Measurements from ENCODE around the gene SFXN5. TPM values are rescaled to one million over a fixed set of nuclear protein-coding genes. Genes with fewer than 3 reads are reported as not detected.

Gene SFXN5
- polyA plus RNA-seq, 1 donor (not counting 4 experiments of a cell fraction or from before 2014, with no cell fraction given): 6.3 TPM

- no peak for TF ChIP-seq EZH2 (IDR thresholded peaks at IDR 0.05; ENCODE audit: low read length)
- peak in 2 of 3 experiments; percentile 9 to 19 for TF ChIP-seq CTCF (optimal IDR thresholded peaks at IDR 0.05 in 1 of 3, IDR thresholded peaks at IDR 0.05 in 1 of 3, conservative IDR thresholded peaks at IDR 0.05 in 1 of 3; ENCODE audit: extremely low read depth in 1 of 3, insufficient read depth in 2 of 3, low read length in 3 of 3)
- Histone ChIP-seq H4K20me1 (ENCODE audit: control insufficient read depth, extremely low read depth, insufficient read depth, low read length) (peaks cover 3% of the 10 kb centered on the region), H3K4me1 (ENCODE audit: control insufficient read depth, extremely low read depth, insufficient read depth, low read length) (peaks cover 4% of the 10 kb centered on the region), H3K79me2 (ENCODE audit: control insufficient read depth, insufficient read depth, low read length) (no peaks in the 10 kb centered on the region), H3K9me3 (ENCODE audit: control insufficient read depth, low read depth, low read length) (no peaks in the 10 kb centered on the region), H3K27ac (ENCODE audit: control insufficient read depth, insufficient read depth, low read length) (no peak overlapping the region), H2AFZ (ENCODE audit: control insufficient read depth, low read length) (no peak overlapping the region), H3K9ac (ENCODE audit: control insufficient read depth, extremely low read depth, insufficient read depth, low read length) (no peak overlapping the region), H3K9me1 (ENCODE audit: control insufficient read depth, extremely low read depth, insufficient read depth, low read length) (no peaks in the 10 kb centered on the region), H3K4me3 (ENCODE audit: control insufficient read depth in 2 of 3, extremely low read depth in 1 of 3, insufficient read depth in 2 of 3, low read depth in 1 of 3, low read length in 3 of 3) (no peak overlapping the region), H3K36me3 (ENCODE audit: control insufficient read depth in 2 of 2, extremely low read depth in 1 of 2, insufficient read depth in 2 of 2, low read length in 2 of 2) (no peaks in the 10 kb centered on the region), H3K27me3 (ENCODE audit: control insufficient read depth, extremely low read depth, insufficient read depth, low read length) (no peaks in the 10 kb centered on the region), H3K4me2 (ENCODE audit: control insufficient read depth, extremely low read depth, insufficient read depth, low read depth, low read length) (no peak overlapping the region)
- DNase-seq (ENCODE audit: low read depth, low spot score) (no peak), FAIRE-seq (no peak)
- dilution Hi-C loops (cut with MboI; ENCODE audit: extremely low pct_ligation_motif_present, low sequenced_read_pairs): no loop called here
Measured at GRCh38 chr2:72952110-72952823, 119.2 kb downstream of the SFXN5 start.

DNA sequence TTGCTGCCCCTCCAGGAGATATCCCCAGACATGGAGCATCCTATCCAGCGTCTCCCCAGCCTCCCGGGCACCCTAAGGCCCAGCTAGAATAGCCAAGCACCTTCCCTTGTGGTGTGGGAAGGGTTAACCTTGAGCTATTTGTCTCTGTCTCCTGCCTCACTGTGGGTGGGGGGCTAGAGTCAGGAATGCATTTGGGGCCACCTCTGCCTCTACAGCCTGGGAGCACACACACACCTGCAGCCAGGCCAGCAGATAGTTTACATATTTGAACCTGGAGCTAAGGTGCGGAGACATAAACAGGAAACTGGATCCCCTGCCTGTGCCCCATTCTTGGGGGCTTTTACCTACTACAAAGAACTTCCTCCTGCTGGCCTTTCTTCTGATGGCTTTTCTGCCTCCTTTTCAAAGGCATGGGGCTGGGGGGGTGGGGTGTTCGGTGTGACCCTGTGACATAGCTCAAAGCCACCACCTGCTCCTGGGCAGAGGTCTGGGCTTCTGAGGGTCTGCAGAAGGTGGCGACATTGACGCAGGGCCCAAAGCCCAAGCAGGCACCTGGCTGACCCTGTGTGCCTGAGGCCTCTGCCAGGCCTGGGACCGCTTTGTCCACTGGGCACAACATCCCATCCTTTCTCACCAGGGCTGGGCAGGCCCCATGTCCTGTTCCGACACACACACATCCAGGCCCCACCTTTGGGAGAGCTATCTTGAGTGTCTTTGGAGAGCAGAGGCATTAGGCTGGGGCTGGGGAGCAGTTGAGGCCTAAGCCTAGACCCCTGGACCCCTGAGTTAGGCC lies 120.0 kb downstream of the SFXN5 start:
- Histone ChIP-seq H3K9me1 (ENCODE audit: control insufficient read depth, extremely low read depth, insufficient read depth, low read length) (no peaks in the 10 kb centered on the region), H3K9ac (ENCODE audit: control insufficient read depth, extremely low read depth, insufficient read depth, low read length) (no peak overlapping the region), H3K9me3 (ENCODE audit: control insufficient read depth, low read depth, low read length) (no peaks in the 10 kb centered on the region), H3K4me3 (ENCODE audit: control insufficient read depth in 2 of 3, extremely low read depth in 1 of 3, insufficient read depth in 2 of 3, low read depth in 1 of 3, low read length in 3 of 3) (no peak overlapping the region), H3K27ac (ENCODE audit: control insufficient read depth, insufficient read depth, low read length) (no peak overlapping the region), H3K4me2 (ENCODE audit: control insufficient read depth, extremely low read depth, insufficient read depth, low read depth, low read length) (no peak overlapping the region), H3K27me3 (ENCODE audit: control insufficient read depth, extremely low read depth, insufficient read depth, low read length) (no peaks in the 10 kb centered on the region), H4K20me1 (ENCODE audit: control insufficient read depth, extremely low read depth, insufficient read depth, low read length) (peaks cover 3% of the 10 kb centered on the region), H3K4me1 (ENCODE audit: control insufficient read depth, extremely low read depth, insufficient read depth, low read length) (peaks cover 4% of the 10 kb centered on the region), H3K79me2 (ENCODE audit: control insufficient read depth, insufficient read depth, low read length) (no peaks in the 10 kb centered on the region), H3K36me3 (ENCODE audit: control insufficient read depth in 2 of 2, extremely low read depth in 1 of 2, insufficient read depth in 2 of 2, low read length in 2 of 2) (no peaks in the 10 kb centered on the region), H2AFZ (ENCODE audit: control insufficient read depth, low read length) (no peak overlapping the region)
- no peak for DNase-seq (ENCODE audit: low read depth, low spot score)
- no peak for TF ChIP-seq EZH2 (IDR thresholded peaks at IDR 0.05; ENCODE audit: low read length)
- no peak for TF ChIP-seq CTCF (optimal IDR thresholded peaks at IDR 0.05 in 1 of 3, IDR thresholded peaks at IDR 0.05 in 1 of 3, conservative IDR thresholded peaks at IDR 0.05 in 1 of 3; ENCODE audit: extremely low read depth in 1 of 3, insufficient read depth in 2 of 3, low read length in 3 of 3)
- dilution Hi-C loops (cut with MboI; ENCODE audit: extremely low pct_ligation_motif_present, low sequenced_read_pairs): no loop called here
- FAIRE-seq: no peak
